ENCODE data around the gene SPZ1.
"Not testable (repeated sequence)": the region's sequence is repeated elsewhere in the genome, so short reads cannot be mapped to it uniquely, and the experiment has no call there.

The SPZ1 gene

GRCh38 chr5:80339116-80339515, 19.3 kb downstream of the SPZ1 start:
- DNase-seq, result no peak

DNA sequence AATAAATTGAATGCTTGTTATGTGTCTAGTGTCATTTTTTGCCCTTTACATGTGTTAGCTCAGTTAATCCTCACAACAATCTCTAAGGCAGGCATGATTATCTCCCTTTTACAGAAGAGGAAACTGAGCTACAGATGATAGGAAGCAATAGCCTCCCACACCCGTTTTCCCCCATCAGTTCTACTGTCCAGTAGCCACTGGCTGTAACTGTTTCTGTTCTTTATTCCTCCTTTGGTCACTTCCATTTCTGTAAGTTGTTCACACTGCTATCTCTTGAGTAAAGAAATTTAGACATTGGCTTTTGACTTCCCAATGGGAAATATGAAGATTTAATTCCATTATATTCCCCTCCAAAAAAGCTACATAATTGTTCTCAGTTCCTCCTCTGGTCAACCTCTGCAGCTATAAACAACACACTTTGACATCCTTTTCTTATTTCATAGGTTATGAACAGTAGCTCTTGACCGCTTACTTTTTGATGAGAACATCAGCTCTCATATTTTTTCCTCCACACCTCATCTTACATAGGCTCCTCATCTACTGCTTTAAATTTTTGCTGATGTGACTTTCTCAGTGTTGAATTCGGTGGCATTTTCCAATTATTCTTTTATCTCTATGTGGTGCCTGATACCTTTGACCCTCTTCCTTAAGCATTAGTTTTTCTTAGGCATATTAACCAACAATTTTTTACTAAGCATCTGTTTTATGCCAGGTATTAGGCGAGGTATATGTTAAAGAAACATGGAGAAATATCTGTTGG, 21.4 kb downstream of the SPZ1 start:
- no peak for DNase-seq

- DNase-seq, result no peak
These were observed 23.3 kb downstream of the SPZ1 start for GRCh38 chr5:80343067-80343466.

DNA sequence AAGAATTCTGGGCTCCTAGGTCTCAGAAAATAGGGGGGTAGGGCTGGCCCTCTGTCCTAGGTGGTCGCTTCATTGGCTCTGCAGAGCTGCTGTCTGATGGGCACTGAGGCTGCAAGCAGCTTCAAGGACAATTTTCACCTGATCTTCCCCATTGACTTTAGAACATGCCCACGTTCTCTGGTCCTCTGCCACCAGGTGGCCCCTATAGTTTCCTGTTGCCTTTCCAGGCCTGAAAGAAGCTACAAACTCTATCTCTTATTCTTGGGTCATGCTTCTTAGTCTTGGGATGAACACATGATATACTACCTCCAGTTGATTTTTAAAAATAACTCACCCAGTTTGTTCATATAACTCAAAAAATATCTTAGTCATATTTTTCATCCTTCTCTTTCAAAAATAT, 26.3 kb downstream of the SPZ1 start:
- DNase-seq, result no peak

DNA sequence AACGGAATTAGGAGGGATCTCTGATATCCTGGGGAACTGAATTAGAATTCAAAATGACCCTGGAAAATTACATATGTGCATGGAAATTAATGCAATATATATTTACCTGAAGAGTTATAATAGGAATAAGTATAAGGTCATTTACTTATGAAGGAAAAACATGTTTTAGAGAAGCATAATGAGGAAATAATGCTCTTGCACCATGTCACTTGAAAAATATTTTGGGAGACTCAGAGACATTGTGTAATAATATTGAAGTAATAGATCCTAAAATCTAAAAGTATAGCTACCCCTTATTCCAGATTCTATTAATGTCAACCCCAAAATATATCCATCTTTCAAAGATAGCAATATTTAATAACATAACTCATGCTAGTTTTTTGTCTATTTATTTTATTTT, 28.4 kb downstream of the SPZ1 start:
- no peak for DNase-seq

DNA sequence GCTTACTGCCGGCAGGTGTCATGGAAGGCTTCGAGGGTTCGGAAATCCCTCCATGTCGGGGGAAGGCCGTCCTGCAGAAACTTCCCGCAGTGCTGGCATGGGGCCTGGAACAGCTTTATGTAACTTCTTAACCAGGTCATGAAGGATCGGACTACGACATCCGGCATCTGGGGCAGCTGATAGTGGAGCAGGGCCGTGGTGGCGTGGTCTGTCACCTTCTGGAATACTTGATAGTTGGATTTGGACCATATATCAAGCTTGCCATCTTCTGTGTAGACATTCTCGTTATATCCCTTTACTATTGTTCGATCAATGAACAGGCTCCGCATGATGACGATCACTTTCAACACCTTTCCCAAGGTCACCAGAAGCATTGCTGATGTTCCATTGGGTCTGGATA, 31.2 kb downstream of the SPZ1 start:
- not testable (repeated sequence) for DNase-seq

GRCh38 chr5:80355686-80356085, 35.9 kb downstream of the SPZ1 start:
- no peak for DNase-seq

DNA sequence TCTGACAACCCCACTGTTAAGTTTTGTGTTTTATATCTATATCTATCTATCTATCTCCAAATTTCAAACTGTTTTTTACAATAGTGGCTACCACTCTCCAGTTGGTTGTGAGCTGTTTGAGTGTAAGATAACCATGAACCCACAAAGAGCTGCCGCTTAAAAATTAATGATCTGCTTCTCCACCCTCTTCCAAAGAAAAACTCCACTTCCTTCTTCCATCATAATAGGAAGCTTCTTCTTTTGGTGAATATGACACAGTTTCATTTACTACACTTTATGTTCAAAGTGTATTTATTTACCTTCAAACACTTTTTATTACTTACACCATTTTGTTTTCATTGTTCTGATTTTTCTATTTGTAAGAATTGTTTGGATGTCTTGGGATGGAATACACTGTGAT, 37.9 kb downstream of the SPZ1 start:
- no peak for DNase-seq

DNA sequence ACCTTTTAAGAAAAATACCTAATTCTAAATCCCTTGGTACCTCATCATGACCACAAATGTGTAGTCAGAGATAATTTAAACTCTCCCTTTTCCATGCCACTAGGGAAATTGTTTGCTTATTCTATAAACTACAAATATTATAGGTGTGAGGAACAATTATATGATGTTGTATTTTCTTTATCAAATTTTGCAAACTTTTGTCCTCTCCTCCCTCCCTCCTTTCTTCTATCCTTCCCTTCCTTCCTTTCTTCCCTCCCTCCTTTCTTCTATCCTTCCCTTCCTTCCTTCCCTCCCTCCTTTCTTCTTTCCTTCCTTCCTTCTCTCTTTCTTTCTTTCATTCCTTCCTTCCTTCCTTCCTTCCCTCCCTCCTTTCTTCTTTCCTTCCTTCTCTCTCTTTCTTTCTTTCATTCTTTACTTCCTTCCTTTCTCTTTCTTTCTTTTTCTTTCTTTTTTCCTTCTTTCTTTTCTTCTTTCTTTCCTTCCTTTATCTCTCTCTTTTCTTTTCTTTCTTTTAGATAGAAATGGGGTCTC, 41.2 kb downstream of the SPZ1 start:
- no peak for DNase-seq

- no peak for DNase-seq
These were observed 45.1 kb downstream of the SPZ1 start for GRCh38 chr5:80364892-80365291.

- no peak for DNase-seq
These were observed 49.1 kb downstream of the SPZ1 start for GRCh38 chr5:80368661-80369480.

DNA sequence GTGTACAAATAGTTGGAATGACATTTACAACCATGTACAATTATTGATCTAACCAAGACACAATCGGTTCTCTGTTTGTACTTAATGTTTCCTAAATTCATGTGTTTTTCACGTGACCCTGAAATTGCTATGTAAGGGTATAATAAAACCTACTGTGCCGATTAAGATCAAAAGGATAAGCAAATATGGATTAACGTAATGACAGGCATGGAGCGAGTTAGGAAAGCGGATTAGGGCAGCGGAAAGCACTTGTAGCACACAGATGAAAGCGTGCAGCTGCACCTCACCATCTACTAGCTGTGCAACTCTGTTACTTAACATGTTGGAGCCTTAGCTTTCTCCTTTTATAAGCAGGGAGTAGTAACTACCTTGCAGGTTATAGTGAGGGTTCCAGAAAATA, 49.7 kb downstream of the SPZ1 start:
- DNase-seq, result no peak

- DNase-seq, result no peak
These were observed 50.6 kb downstream of the SPZ1 start for GRCh38 chr5:80370390-80370789.

Data from bone marrow (tissue), 2 donors.